GM08714 (cell line): ENCODE data around the gene CGNL1.

Source experiments
- H3K4me3 ChIP-seq: fragments of 200-500 bp; sonication (Bioruptor generic); 2 replicates; pipeline ENCODE4 v1.5.1; 2014; ENCODE audit warnings: mild to moderate bottlenecking, low read length, inconsistent platforms
- ZNF274 ChIP-seq: IDR thresholded peaks from 2 replicates; pipeline ENCODE4 v1.6.1; 2012; ENCODE audit warnings: mild to moderate bottlenecking, low read depth, low read length

CGNL1 gene

GRCh38 chr15:57439128-57440027 lies 63.1 kb downstream of the CGNL1 start:
- H3K4me3 ChIP-seq: no peak overlapping the region
- TF ChIP-seq ZNF274: no peak

GRCh38 chr15:57440167-57440566 lies 63.9 kb downstream of the CGNL1 start:
- no peak for TF ChIP-seq ZNF274
- no peak overlapping the region for H3K4me3 ChIP-seq

GRCh38 chr15:57440799-57441198 lies 64.5 kb downstream of the CGNL1 start:
- no peak for TF ChIP-seq ZNF274
- no peak overlapping the region for H3K4me3 ChIP-seq

- no peak for TF ChIP-seq ZNF274
Measured at GRCh38 chr15:57442335-57442734, 66.0 kb downstream of the CGNL1 start.

GRCh38 chr15:57443486-57443885 lies 67.2 kb downstream of the CGNL1 start:
- TF ChIP-seq ZNF274: no peak
- no peak overlapping the region for H3K4me3 ChIP-seq

More at GRCh38 chr15:57442335-57442734, 66.0 kb downstream of the CGNL1 start:
- H3K4me3 ChIP-seq: no peak overlapping the region

GRCh38 chr15:57444877-57445513 lies 68.7 kb downstream of the CGNL1 start:
- TF ChIP-seq ZNF274: no peak
- H3K4me3 ChIP-seq: no peak overlapping the region

GRCh38 chr15:57445872-57446271 lies 69.6 kb downstream of the CGNL1 start:
- no peak overlapping the region for H3K4me3 ChIP-seq
- TF ChIP-seq ZNF274: no peak

- TF ChIP-seq ZNF274: no peak
- H3K4me3 ChIP-seq: no peak overlapping the region
Measured at GRCh38 chr15:57446393-57446792, 70.1 kb downstream of the CGNL1 start.

GRCh38 chr15:57451555-57451954 lies 75.2 kb downstream of the CGNL1 start:
- H3K4me3 ChIP-seq: no peak overlapping the region
- TF ChIP-seq ZNF274: no peak

GRCh38 chr15:57452090-57452754 lies 75.9 kb downstream of the CGNL1 start:
- no peak overlapping the region for H3K4me3 ChIP-seq
- no peak for TF ChIP-seq ZNF274

- TF ChIP-seq ZNF274: no peak
- no peak overlapping the region for H3K4me3 ChIP-seq
Measured at GRCh38 chr15:57455929-57456328, 79.6 kb downstream of the CGNL1 start.

- H3K4me3 ChIP-seq: no peak overlapping the region
- TF ChIP-seq ZNF274: no peak
Measured at GRCh38 chr15:57456559-57456958, 80.3 kb downstream of the CGNL1 start.

GRCh38 chr15:57457726-57458125 lies 81.4 kb downstream of the CGNL1 start:
- H3K4me3 ChIP-seq: no peak overlapping the region
- TF ChIP-seq ZNF274: no peak

- TF ChIP-seq ZNF274: no peak
- H3K4me3 ChIP-seq: no peak overlapping the region
Measured at GRCh38 chr15:57458356-57458781, 82.1 kb downstream of the CGNL1 start.
